ENCODE results near the gene NEO1.

The NEO1 gene

DNA sequence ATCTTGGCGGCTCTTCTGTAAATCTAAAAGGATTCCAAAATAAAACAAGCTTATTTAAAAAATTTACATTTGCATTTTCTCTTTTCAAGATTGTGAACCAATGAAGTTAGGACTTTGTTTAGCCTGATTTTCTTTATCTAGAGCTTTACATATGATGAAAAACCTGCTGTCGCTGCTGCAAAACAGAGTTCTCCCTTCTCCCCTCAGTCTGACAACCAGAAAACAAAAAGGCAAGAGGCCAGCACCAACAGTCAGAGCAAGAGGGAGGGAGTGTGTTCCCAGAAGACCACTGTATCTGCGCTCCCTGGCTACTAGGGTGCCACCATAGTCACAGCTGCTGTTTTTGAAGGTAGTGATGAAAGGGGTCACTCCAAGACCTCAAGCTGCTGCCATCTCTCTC is 33.1 kb upstream of the NEO1 start:
- Histone ChIP-seq H3K9me3 (ENCODE audit: control insufficient read depth in 1 of 2, low read length in 2 of 2) (no peaks in the 10 kb centered on the region), H3K27ac (ENCODE audit: low read length) (no peak overlapping the region), H3K27me3 (ENCODE audit: low read depth, low read length) (no peaks in the 10 kb centered on the region), H3K36me3 (ENCODE audit: control insufficient read depth in 1 of 2, insufficient read depth in 2 of 2, low read length in 2 of 2) (no peaks in the 10 kb centered on the region), H3K4me3 (ENCODE audit: low read depth in 1 of 2, low read length in 2 of 2) (no peak overlapping the region), H3K4me1 (ENCODE audit: control insufficient read depth in 1 of 2, insufficient read depth in 2 of 2, low read length in 2 of 2) (no peaks in the 10 kb centered on the region)

DNA sequence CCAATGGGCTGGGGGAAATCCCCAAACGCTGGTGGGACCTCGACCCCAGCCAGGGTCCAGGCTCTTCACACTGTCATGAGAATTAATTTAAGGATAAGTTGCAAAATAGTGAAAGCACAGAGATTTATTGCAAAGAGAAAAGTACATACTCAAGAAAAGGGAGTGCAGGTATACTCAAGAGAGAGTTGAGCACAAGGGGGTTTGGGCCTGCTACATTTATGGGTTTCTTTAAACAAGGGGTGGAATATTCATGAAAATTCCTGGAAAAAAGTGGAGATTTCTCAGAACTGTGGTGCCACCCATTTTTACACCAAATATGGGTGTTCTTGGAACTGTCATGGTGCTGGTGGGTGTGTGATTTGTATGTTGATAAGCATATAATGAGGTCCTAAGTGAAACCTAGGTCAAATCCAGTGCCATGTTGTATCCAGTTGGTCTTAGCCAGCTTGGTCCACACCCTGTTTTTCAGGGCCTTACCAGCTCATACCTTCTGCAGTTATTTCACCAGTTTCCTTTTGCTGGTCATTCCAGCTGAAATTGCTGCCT is 32.6 kb upstream of the NEO1 start:
- Histone ChIP-seq H3K27ac (ENCODE audit: low read length) (no peak overlapping the region), H3K36me3 (ENCODE audit: control insufficient read depth in 1 of 2, insufficient read depth in 2 of 2, low read length in 2 of 2) (no peaks in the 10 kb centered on the region), H3K4me1 (ENCODE audit: control insufficient read depth in 1 of 2, insufficient read depth in 2 of 2, low read length in 2 of 2) (no peaks in the 10 kb centered on the region), H3K9me3 (ENCODE audit: control insufficient read depth in 1 of 2, low read length in 2 of 2) (no peaks in the 10 kb centered on the region), H3K4me3 (ENCODE audit: low read depth in 1 of 2, low read length in 2 of 2) (no peak overlapping the region), H3K27me3 (ENCODE audit: low read depth, low read length) (no peaks in the 10 kb centered on the region)

DNA sequence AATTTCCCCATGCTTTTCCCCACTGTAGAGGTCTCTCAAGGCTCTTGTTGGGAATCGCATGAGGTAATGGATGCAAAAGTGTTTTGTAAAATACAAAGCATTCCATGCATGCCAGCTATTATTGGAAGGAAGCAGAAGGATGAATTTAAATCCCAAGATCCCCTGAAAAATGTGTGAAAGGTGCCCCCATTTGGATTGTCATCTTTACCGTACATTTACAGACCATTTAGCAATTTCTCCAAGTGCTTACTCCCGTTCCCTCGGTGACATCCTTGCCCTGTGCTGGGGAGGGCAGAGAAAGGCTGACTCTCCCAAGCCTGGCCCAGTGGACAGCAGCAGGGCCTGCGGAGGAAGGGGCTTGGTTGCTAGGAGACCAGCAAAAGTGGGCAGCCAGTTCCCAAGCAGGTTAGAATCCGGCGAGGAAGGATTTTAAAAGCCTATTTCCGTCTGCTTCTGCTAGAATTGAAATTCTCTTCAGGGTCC is 31.1 kb upstream of the NEO1 start:
- Histone ChIP-seq H3K27ac (ENCODE audit: low read length) (no peak overlapping the region), H3K27me3 (ENCODE audit: low read depth, low read length) (no peaks in the 10 kb centered on the region)

DNA sequence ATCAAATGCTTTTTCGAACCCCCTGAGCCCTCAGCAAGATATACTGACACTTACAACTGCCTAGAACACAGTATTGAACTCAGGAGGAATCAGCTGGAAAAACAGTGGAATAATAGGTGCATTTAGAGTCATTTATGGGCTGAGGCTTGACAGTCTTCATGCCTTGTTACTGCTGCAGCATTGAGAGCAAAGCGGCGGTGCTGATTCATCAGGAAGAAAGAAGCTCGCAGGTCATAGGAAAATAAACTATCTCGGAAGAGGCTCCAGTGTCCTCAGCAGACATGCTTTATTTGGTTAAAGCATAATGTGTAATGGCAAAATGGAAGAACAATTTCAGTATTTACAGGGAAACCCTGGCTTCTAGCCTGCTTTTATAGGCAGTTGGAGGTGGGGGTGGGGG is 30.1 kb upstream of the NEO1 start:
- Histone ChIP-seq H3K4me3 (ENCODE audit: low read depth in 1 of 2, low read length in 2 of 2) (no peak overlapping the region), H3K36me3 (ENCODE audit: control insufficient read depth in 1 of 2, insufficient read depth in 2 of 2, low read length in 2 of 2) (no peaks in the 10 kb centered on the region), H3K27ac (ENCODE audit: low read length) (no peak overlapping the region), H3K9me3 (ENCODE audit: control insufficient read depth in 1 of 2, low read length in 2 of 2) (no peaks in the 10 kb centered on the region), H3K27me3 (ENCODE audit: low read depth, low read length) (no peaks in the 10 kb centered on the region), H3K4me1 (ENCODE audit: control insufficient read depth in 1 of 2, insufficient read depth in 2 of 2, low read length in 2 of 2) (no peaks in the 10 kb centered on the region)

More for the DNA sequence above, 31.1 kb upstream of the NEO1 start:
- H3K4me3 ChIP-seq (ENCODE audit: low read depth in 1 of 2, low read length in 2 of 2) = no peak overlapping the region
- H3K9me3 ChIP-seq (ENCODE audit: control insufficient read depth in 1 of 2, low read length in 2 of 2) = no peaks in the 10 kb centered on the region
- no peaks in the 10 kb centered on the region for H3K4me1 ChIP-seq (ENCODE audit: control insufficient read depth in 1 of 2, insufficient read depth in 2 of 2, low read length in 2 of 2)
- H3K36me3 ChIP-seq (ENCODE audit: control insufficient read depth in 1 of 2, insufficient read depth in 2 of 2, low read length in 2 of 2) = no peaks in the 10 kb centered on the region

DNA sequence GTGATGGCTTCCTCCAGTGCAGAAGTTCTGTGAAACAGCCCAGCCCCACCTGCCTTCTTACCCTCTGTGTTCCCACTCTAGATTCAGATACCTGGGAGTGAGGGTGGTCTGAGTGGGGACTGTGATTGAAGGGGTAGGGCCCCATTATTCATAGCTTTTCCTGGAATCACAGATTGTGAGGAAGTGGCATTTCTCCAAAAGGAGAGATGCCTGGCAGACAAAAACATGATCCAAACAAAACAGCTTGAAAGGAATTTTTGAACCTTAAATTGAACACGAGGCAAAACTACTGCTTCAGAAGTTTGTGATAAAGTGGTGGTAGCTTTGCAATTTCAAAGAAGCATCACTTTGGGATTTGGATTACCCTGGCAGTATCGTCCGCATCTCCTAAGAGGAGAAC is 29.2 kb upstream of the NEO1 start:
- Histone ChIP-seq H3K27ac (ENCODE audit: low read length) (no peak overlapping the region), H3K36me3 (ENCODE audit: control insufficient read depth in 1 of 2, insufficient read depth in 2 of 2, low read length in 2 of 2) (no peaks in the 10 kb centered on the region), H3K9me3 (ENCODE audit: control insufficient read depth in 1 of 2, low read length in 2 of 2) (no peaks in the 10 kb centered on the region)

DNA sequence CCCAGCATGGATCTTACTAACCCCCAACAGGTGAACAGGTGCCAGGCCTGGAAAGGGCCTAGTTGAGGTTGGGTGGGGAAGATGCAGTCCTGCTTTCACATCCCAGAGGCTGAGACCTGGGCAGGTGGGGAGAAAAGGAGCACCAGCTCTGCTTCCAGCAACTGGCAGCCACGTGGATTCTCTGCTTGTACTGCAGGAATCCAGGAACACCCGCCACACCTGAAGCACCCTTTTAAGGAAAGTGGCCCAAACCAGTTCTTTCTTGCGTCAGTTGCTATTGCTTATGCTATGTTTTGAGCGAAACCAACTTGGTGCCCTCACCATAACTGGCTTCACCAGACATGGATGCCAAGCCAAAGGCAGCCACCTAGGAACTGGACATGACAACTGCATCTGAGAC is 28.1 kb upstream of the NEO1 start:
- Histone ChIP-seq H3K4me3 (ENCODE audit: low read depth in 1 of 2, low read length in 2 of 2) (no peak overlapping the region), H3K4me1 (ENCODE audit: control insufficient read depth in 1 of 2, insufficient read depth in 2 of 2, low read length in 2 of 2) (no peaks in the 10 kb centered on the region), H3K27ac (ENCODE audit: low read length) (no peak overlapping the region), H3K9me3 (ENCODE audit: control insufficient read depth in 1 of 2, low read length in 2 of 2) (no peaks in the 10 kb centered on the region), H3K36me3 (ENCODE audit: control insufficient read depth in 1 of 2, insufficient read depth in 2 of 2, low read length in 2 of 2) (no peaks in the 10 kb centered on the region), H3K27me3 (ENCODE audit: low read depth, low read length) (no peaks in the 10 kb centered on the region)

More for the DNA sequence above, 29.2 kb upstream of the NEO1 start:
- H3K4me1 ChIP-seq (ENCODE audit: control insufficient read depth in 1 of 2, insufficient read depth in 2 of 2, low read length in 2 of 2) = no peaks in the 10 kb centered on the region
- no peak overlapping the region for H3K4me3 ChIP-seq (ENCODE audit: low read depth in 1 of 2, low read length in 2 of 2)
- no peaks in the 10 kb centered on the region for H3K27me3 ChIP-seq (ENCODE audit: low read depth, low read length)

DNA sequence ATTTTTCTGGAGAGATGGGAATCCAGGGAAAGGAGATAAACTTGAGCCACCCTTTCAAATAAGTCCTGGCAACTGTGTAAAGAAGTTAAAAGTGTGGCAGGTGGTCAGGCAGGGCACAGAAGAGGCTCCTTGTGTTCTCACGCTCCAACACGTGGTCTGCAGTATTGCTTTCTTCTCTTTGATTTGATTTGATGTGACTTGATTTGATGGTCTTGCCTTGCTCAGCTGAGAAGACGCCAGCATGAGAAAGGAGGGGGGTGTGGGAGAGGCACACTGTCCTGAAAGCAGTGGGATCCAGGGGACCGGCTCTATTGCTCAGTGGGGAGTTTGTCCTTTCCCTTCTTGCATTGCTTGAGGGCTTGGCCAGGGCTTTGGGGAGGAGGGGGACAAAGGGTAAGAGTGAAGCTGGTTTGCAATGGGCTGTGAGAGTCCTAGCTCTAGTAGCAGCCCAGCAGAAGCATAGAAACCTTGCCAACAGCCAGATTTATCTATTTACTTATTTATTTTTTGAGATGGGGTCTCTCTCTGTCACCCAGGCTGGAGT is 25.7 kb upstream of the NEO1 start:
- no peak overlapping the region for H3K4me3 ChIP-seq (ENCODE audit: low read depth in 1 of 2, low read length in 2 of 2)
- H3K9me3 ChIP-seq (ENCODE audit: control insufficient read depth in 1 of 2, low read length in 2 of 2) = no peaks in the 10 kb centered on the region
- H3K27me3 ChIP-seq (ENCODE audit: low read depth, low read length) = no peaks in the 10 kb centered on the region
- no peaks in the 10 kb centered on the region for H3K4me1 ChIP-seq (ENCODE audit: control insufficient read depth in 1 of 2, insufficient read depth in 2 of 2, low read length in 2 of 2)
- no peak overlapping the region for H3K27ac ChIP-seq (ENCODE audit: low read length)
- H3K36me3 ChIP-seq (ENCODE audit: control insufficient read depth in 1 of 2, insufficient read depth in 2 of 2, low read length in 2 of 2) = no peaks in the 10 kb centered on the region

DNA sequence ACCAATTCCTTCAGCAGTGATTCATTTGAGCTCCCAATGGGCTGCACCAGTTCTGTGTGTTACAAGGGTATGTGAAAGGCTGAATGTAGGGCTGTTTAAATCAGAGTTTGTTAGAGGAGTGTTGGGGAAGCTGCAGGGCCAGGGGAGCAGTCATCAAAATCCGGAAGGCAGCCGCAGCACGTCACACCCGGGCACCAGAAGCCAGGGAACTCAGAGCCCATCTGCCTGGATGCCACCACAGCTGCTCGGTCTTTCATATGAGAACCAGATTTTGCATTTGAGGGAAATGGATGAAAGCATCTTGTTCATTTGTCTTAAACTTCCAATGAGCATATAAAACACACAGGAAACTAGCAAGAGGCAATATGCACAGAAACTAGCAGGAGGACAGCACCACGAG is 24.2 kb upstream of the NEO1 start:
- H3K27me3 ChIP-seq (ENCODE audit: low read depth, low read length) = no peaks in the 10 kb centered on the region
- no peak overlapping the region for H3K4me3 ChIP-seq (ENCODE audit: low read depth in 1 of 2, low read length in 2 of 2)
- H3K4me1 ChIP-seq (ENCODE audit: control insufficient read depth in 1 of 2, insufficient read depth in 2 of 2, low read length in 2 of 2) = no peaks in the 10 kb centered on the region
- no peaks in the 10 kb centered on the region for H3K36me3 ChIP-seq (ENCODE audit: control insufficient read depth in 1 of 2, insufficient read depth in 2 of 2, low read length in 2 of 2)
- H3K9me3 ChIP-seq (ENCODE audit: control insufficient read depth in 1 of 2, low read length in 2 of 2) = no peaks in the 10 kb centered on the region
- H3K27ac ChIP-seq (ENCODE audit: low read length) = no peak overlapping the region

DNA sequence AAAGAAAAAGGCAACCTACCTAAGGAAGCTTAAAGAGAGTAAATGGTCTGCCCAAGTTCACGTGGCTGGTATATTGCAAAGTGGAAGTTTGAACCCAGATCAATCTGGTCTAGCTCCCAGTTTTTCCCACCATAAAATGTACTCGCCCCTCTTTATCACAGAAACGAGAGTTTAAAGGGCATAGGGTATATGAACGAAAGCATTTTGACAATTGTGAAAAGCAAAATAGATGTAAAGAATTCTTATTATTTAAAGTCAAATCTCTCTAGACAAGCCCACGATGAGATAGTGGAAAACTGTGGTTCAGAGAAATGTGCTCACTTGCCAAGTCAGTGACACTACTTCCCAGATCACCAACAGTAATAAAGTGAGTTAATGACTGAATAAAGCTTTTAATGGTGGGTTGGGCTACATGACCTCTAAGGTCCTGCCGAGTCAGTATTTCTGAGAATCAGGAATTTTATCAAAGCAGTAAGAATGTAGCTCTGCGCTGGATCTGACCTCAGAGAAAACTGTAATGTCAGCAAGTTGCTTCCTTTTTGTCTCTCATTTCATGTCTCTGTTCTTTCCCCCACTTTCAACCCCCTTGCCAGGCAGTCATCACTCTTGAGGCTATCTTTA is 23.3 kb upstream of the NEO1 start:
- Histone ChIP-seq H3K36me3 (ENCODE audit: control insufficient read depth in 1 of 2, insufficient read depth in 2 of 2, low read length in 2 of 2) (no peaks in the 10 kb centered on the region), H3K27ac (ENCODE audit: low read length) (no peak overlapping the region), H3K9me3 (ENCODE audit: control insufficient read depth in 1 of 2, low read length in 2 of 2) (no peaks in the 10 kb centered on the region), H3K4me3 (ENCODE audit: low read depth in 1 of 2, low read length in 2 of 2) (no peak overlapping the region), H3K4me1 (ENCODE audit: control insufficient read depth in 1 of 2, insufficient read depth in 2 of 2, low read length in 2 of 2) (no peaks in the 10 kb centered on the region), H3K27me3 (ENCODE audit: low read depth, low read length) (no peaks in the 10 kb centered on the region)

DNA sequence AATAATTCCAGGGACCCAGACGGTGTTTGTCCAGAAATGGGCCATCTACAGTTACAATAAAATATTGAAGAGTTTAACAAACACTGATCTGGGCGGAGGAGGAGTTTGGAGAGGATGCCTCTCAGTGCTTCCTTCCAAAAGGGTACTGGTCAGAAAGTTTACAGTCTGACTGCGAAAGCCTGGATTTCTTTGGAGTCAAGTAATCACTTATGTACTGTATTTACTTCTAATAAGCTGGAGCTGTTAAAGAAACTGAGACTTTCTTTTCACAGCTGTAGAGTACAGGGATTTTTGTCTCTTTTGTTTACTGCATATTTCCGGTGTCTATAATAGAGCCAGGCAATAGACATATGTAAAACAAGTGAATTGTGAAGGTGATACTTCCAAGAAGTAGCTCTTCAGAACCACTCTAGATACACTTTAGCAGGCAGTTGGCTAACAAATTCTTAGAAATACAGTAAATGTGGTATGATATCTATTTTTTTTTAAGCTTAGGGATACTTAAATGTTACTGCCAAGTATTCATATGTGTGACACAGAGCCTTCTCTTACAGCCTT is 22.1 kb upstream of the NEO1 start:
- H3K27me3 ChIP-seq (ENCODE audit: low read depth, low read length) = no peaks in the 10 kb centered on the region
- H3K4me1 ChIP-seq (ENCODE audit: control insufficient read depth in 1 of 2, insufficient read depth in 2 of 2, low read length in 2 of 2) = no peaks in the 10 kb centered on the region
- H3K36me3 ChIP-seq (ENCODE audit: control insufficient read depth in 1 of 2, insufficient read depth in 2 of 2, low read length in 2 of 2) = no peaks in the 10 kb centered on the region
- H3K9me3 ChIP-seq (ENCODE audit: control insufficient read depth in 1 of 2, low read length in 2 of 2) = no peaks in the 10 kb centered on the region
- no peak overlapping the region for H3K4me3 ChIP-seq (ENCODE audit: low read depth in 1 of 2, low read length in 2 of 2)
- no peak overlapping the region for H3K27ac ChIP-seq (ENCODE audit: low read length)

DNA sequence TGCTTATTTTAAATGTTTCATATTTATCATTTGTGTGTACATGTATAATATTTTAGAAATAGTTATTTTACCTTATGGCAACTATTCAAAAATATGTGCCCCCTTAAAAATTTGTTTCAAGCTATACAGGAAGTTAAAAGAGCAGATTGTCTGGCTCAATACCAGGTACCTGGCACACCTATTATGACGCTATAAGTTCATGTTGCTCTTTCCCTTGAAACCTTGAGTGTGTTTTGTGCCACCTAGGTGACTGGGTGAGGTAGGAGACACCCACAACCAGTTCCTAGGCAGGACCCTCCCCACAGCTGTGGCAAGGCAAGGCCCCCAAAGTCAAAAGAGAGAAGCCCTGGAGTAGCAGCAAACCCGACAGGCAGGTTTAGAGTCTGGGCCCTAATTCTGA is 20.6 kb upstream of the NEO1 start:
- Histone ChIP-seq H3K4me3 (ENCODE audit: low read depth in 1 of 2, low read length in 2 of 2) (no peak overlapping the region), H3K27ac (ENCODE audit: low read length) (no peak overlapping the region), H3K36me3 (ENCODE audit: control insufficient read depth in 1 of 2, insufficient read depth in 2 of 2, low read length in 2 of 2) (no peaks in the 10 kb centered on the region), H3K4me1 (ENCODE audit: control insufficient read depth in 1 of 2, insufficient read depth in 2 of 2, low read length in 2 of 2) (no peaks in the 10 kb centered on the region), H3K9me3 (ENCODE audit: control insufficient read depth in 1 of 2, low read length in 2 of 2) (no peaks in the 10 kb centered on the region), H3K27me3 (ENCODE audit: low read depth, low read length) (no peaks in the 10 kb centered on the region)

All from muscle layer of duodenum (tissue), 2 donors.